HG03521 (cell line): ENCODE data around the gene MXRA7.
"Not testable (repeated sequence)": the region's sequence is repeated elsewhere in the genome, so short reads cannot be mapped to it uniquely, and the experiment has no call there.

Experiments used
- ATAC-seq: cut with Tn5 transposase; IDR thresholded peaks from one replicate; pipeline ENCODE4 v1.9.1; 2021; ENCODE audit warnings: mild to moderate bottlenecking, moderate library complexity; ENCODE audit not compliant: unreplicated experiment

Gene MXRA7

DNA sequence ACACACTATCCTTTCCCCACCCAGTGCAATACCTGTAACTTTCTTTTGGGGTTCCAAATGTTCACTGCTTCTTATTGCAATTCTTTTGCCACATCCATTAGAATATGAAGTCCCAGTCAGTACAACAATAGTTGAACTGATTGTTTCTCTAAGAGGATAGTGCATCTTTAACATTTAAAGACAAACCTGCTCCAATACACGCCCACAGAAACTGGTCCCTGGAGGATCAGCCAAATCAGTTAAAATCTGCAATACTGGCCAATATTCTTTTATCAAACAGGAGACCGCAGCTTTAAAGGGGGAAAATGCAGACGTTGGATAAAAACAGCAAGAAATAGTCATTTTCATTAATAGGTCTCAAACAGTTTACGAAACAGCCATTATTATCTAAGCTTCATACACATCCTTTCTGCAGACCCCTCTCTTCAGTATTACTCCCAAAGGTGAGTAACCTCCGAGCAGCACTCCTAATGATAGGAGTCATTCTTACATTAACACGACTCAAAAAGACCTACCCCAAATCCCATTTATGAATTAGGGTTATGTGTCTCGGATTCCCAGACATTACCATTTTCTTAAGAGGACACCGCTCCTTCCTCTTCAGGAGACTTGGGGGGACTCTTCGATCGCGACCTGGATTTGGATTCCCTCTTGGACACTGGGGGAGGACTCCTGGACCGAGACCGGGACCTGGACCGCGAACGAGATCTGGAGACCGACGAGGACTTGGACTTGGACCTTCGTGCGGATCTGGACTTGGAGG lies 25.0 kb upstream of the MXRA7 start:
- ATAC-seq, result no peak

GRCh38 chr17:76735006-76735405 lies 24.2 kb upstream of the MXRA7 start:
- ATAC-seq, result no peak

DNA sequence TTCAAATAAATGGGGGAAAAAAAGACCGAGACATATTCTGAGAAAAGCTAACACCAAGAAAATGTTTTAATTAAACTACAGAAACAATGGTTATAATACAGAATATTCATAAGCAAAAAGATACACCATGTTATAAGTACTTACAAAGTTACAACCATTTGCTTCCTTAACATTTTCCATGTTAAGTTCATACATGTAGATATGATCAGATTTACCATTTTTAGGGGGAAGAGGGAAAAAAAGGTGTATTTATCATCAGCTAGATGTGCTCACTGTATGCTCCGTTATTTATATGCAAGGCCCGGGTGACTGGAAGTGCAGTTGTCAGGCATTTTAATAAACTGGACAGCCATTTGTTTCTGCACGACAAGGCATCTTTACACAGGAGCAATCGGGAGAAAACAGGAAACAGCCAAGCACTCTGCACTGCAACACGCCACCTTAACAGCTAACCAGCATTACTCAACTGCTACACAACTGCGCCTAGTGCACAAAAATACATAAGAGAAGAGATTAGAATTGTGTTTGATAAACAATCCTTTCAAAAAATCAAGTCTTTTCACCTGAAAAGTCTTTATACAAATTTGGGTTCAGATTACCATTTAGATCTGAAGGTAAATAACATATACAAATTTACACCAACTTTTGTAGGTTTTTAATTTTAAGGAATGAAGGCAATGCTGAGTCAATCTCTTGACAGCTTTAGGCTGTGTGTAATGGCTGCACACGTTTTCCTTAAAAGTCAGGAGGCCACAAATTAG lies 23.5 kb upstream of the MXRA7 start:
- no peak for ATAC-seq

GRCh38 chr17:76733618-76733957 lies 22.8 kb upstream of the MXRA7 start:
- no peak for ATAC-seq

DNA sequence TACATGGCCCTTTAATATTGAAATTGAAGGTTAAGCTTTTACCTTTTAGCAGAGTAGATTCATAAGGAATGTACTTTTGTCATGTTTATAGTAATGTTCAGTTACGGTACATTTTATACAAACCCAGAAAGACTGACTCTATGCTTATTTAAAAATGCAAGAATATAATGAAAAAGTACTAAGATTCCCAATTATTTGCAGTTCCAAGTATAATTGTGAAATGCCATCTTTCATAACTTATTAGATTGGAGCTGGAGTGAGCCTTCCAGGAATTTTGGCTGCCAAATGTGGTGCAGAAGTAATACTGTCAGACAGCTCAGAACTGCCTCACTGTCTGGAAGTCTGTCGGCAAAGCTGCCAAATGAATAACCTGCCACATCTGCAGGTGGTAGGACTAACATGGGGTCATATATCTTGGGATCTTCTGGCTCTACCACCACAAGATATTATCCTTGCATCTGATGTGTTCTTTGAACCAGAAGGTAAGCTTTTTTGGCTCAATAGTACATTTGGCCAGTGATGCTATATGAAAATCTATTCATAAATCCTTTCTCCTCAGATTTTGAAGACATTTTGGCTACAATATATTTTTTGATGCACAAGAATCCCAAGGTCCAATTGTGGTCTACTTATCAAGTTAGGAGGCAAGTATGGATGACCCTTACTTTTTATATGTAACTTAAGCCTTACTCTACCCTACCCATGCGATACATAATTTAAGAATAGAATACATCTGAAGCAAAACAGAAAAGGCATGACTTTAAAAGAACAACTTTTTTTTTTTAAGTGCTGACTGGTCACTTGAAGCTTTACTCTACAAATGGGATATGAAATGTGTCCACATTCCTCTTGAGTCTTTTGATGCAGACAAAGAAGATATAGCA lies 22.2 kb upstream of the MXRA7 start:
- ATAC-seq, result no peak

GRCh38 chr17:76731800-76732733 lies 21.3 kb upstream of the MXRA7 start:
- not testable (repeated sequence) for ATAC-seq

GRCh38 chr17:76727745-76728456 lies 17.1 kb upstream of the MXRA7 start:
- ATAC-seq, result no peak

- ATAC-seq, result peak; percentile 47
These were observed 16.3 kb upstream of the MXRA7 start, which contains the start of gene METTL23 for GRCh38 chr17:76726776-76727718. Gene METTL23, plus strand, starts transcription at chr17:76726839. Its CDS starts 2,872 bp downstream, at chr17:76729711.

- ATAC-seq, result peak; percentile 72
These were observed 15.5 kb upstream of the MXRA7 start, which contains the start of gene JMJD6 for GRCh38 chr17:76726231-76726775. Gene JMJD6, minus strand, starts transcription at chr17:76726606. Its CDS starts 131 bp downstream, at chr17:76726475.

GRCh38 chr17:76725580-76726230 lies 14.9 kb upstream of the MXRA7 start:
- ATAC-seq, result peak; percentile 15

- no peak for ATAC-seq
These were observed 13.0 kb upstream of the MXRA7 start for GRCh38 chr17:76723812-76724211.

DNA sequence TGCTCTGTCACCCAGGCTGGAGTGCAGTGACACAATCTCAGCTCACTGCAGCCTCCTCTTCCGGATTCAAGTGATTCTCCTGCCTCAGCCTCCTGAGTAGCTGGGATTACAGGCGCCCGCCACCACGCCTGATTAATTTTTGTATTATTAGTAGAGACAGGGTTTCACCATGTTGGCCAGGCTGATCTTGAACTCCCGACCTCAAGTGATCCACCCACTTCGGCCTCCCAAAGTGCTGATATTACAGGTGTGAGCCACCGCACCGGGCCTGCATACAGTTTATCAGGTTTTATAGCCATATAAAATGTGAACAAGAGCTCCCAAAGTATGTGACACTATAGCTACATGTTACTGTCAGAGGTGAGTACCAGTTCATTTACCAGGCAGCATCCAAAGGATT lies 12.2 kb upstream of the MXRA7 start:
- not testable (repeated sequence) for ATAC-seq

- no peak for ATAC-seq
These were observed 11.5 kb upstream of the MXRA7 start for GRCh38 chr17:76722279-76722678.

DNA sequence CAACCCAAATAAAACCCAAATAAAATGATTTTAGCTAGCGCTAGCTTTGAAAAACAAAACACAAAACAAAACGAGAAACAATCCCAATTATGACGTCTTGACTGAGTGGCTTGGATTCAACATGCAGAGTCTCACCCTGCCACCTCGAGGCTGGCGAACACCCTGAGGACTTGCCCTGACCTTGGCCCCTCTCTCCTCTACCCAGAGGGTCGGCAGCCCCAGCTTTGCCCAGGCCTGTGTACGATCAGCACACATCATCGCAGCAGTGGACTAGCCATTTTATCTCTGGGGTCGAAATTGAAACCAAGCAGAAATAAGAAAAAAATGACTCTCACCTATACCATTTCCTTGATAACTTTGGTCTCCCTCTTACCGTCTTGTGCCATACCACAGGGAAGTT lies 10.7 kb upstream of the MXRA7 start:
- no peak for ATAC-seq

DNA sequence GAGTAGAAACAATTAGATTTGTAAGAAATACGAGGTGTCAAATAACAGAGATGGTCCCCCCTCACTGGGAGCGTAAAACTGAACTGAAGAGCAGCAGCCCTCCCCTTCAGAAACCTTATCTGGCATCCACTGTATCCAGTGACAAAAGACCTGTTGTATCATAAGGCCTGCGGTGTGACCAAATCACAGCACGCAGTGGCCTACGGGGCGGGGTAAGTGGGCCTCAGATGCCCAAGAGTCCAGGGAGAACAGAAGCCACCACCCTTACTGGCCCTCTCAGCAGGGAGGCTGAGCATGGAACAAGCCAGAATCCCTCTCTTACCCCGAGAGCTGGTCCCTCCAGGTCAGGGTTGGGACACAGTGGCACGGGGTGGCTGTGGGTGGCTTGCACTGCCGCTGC lies 10.2 kb upstream of the MXRA7 start:
- no peak for ATAC-seq

- no peak for ATAC-seq
These were observed 9.4 kb upstream of the MXRA7 start for GRCh38 chr17:76720211-76720610.

- ATAC-seq, result no peak
These were observed 7.8 kb upstream of the MXRA7 start for GRCh38 chr17:76718516-76718915.

GRCh38 chr17:76716839-76717215 lies 6.1 kb upstream of the MXRA7 start:
- no peak for ATAC-seq
